ENCODE data around the gene CLNK. TPM values are rescaled to one million over a fixed set of nuclear protein-coding genes. Genes with fewer than 3 reads are reported as not detected.

Gene CLNK
- total RNA-seq, 1 experiment from 2014 or later = not detected

GRCh38 chr4:10721616-10722015 is 37.0 kb upstream of the CLNK start:
- no TSS peak for BruUV-seq (replicated peaks)
- no peaks in the 10 kb centered on the region for H3K27me3 ChIP-seq (ENCODE audit: insufficient read depth, low read length)
- POLR2A ChIA-PET = no interaction called here
- H3K9me3 ChIP-seq (ENCODE audit: control insufficient read depth in 1 of 2, insufficient read depth in 1 of 2, low read depth in 1 of 2, low read length in 2 of 2) = no peaks in the 10 kb centered on the region
- TF ChIP-seq CEBPB (IDR thresholded peaks at IDR 0.05; ENCODE audit: low read depth) = no peak
- TF ChIP-seq MAX (IDR thresholded peaks at IDR 0.05) = no peak
- TF ChIP-seq ELF1 (IDR thresholded peaks at IDR 0.05; ENCODE audit: borderline replicate concordance, low read depth) = no peak
- no peak for TF ChIP-seq ZBTB33 (IDR thresholded peaks at IDR 0.05; ENCODE audit: extremely low read depth, insufficient replicate concordance, low read length)
- no peak for TF ChIP-seq CTCF (IDR thresholded peaks at IDR 0.05 in 2 of 3, conservative IDR thresholded peaks at IDR 0.05 in 1 of 3; ENCODE audit: borderline replicate concordance in 1 of 3, insufficient read depth in 1 of 3, low read depth in 2 of 3, low read length in 2 of 3)
- no peak for TF ChIP-seq ZFX (IDR thresholded peaks at IDR 0.05)
- no peak for TF ChIP-seq ZNF274 (IDR thresholded peaks at IDR 0.05; ENCODE audit: low read depth, low read length)
- no peak for TF ChIP-seq EZH2phosphoT487 (IDR thresholded peaks at IDR 0.05; ENCODE audit: borderline replicate concordance)
- no peak for TF ChIP-seq SIN3A (IDR thresholded peaks at IDR 0.05; ENCODE audit: low read depth)
- TF ChIP-seq FOSL1 (IDR thresholded peaks at IDR 0.05; ENCODE audit: low read depth) = no peak
- no peak for TF ChIP-seq CBX3 (IDR thresholded peaks at IDR 0.05; ENCODE audit: low read depth)
- no peak for TF ChIP-seq YY1 (IDR thresholded peaks at IDR 0.05; ENCODE audit: extremely low read depth, insufficient replicate concordance, low read depth, low read length)
- no peak for TF ChIP-seq RAD21 (IDR thresholded peaks at IDR 0.05; ENCODE audit: low read depth)
- no peak for TF ChIP-seq EGR1 (IDR thresholded peaks at IDR 0.05; ENCODE audit: low read depth)
- TF ChIP-seq SRF (IDR thresholded peaks at IDR 0.05; ENCODE audit: low read depth) = no peak
- no peak for TF ChIP-seq ATF3 (IDR thresholded peaks at IDR 0.05)
- TF ChIP-seq SP1 (IDR thresholded peaks at IDR 0.05; ENCODE audit: low read depth) = no peak
- RAD21 ChIA-PET (ENCODE audit: low non-redundant PET in 1 of 2, low total read pairs in 2 of 2, uncharacterized antibody in 2 of 2, unreplicated experiment in 2 of 2) = no interaction called here
- no peaks in the 10 kb centered on the region for H3K4me1 ChIP-seq (ENCODE audit: control insufficient read depth in 1 of 2, insufficient read depth in 2 of 2, low read length in 2 of 2)
- H3K4me3 ChIP-seq (replicated peaks in 1 of 2; ENCODE audit: low read depth in 1 of 2, low read length in 2 of 2) = no peak overlapping the region
- no peaks in the 10 kb centered on the region for H3K9me2 ChIP-seq (ENCODE audit: insufficient read depth)
- DNase-seq (ENCODE audit: low read depth, low spot score) = no peak
- no peaks in the 10 kb centered on the region for H3K36me3 ChIP-seq (ENCODE audit: control insufficient read depth in 1 of 2, insufficient read depth in 2 of 2, low read length in 2 of 2)
- no peak for ATAC-seq
- H3K79me2 ChIP-seq (ENCODE audit: insufficient read depth, low read length) = no peaks in the 10 kb centered on the region
- H4K20me1 ChIP-seq (ENCODE audit: insufficient read depth) = no peaks in the 10 kb centered on the region
- no peak overlapping the region for H2AFZ ChIP-seq (ENCODE audit: low read depth, low read length, poor library complexity, severe bottlenecking)
- no peak overlapping the region for H3K4me2 ChIP-seq (ENCODE audit: low read length)
- intact Hi-C loops (cut with micrococcal nuclease) = no loop called here
- H3K9ac ChIP-seq (ENCODE audit: low read length) = no peak overlapping the region
- no peak overlapping the region for H3K27ac ChIP-seq (ENCODE audit: low read depth, low read length)
- CTCF ChIA-PET = no interaction called here

Measured in HCT116 (cell line).